GM21576 (cell line): Measurements from ENCODE around the gene PPP1R3D.
A peak's percentile ranks its signal among the peaks of the same experiment; 100 is the strongest.

Experiments used
- ATAC-seq: cut with Tn5 transposase; IDR thresholded peaks from one replicate; pipeline ENCODE4 v1.9.1; 2021; ENCODE audit warnings: mild to moderate bottlenecking, moderate library complexity; ENCODE audit not compliant: unreplicated experiment

PPP1R3D gene

DNA sequence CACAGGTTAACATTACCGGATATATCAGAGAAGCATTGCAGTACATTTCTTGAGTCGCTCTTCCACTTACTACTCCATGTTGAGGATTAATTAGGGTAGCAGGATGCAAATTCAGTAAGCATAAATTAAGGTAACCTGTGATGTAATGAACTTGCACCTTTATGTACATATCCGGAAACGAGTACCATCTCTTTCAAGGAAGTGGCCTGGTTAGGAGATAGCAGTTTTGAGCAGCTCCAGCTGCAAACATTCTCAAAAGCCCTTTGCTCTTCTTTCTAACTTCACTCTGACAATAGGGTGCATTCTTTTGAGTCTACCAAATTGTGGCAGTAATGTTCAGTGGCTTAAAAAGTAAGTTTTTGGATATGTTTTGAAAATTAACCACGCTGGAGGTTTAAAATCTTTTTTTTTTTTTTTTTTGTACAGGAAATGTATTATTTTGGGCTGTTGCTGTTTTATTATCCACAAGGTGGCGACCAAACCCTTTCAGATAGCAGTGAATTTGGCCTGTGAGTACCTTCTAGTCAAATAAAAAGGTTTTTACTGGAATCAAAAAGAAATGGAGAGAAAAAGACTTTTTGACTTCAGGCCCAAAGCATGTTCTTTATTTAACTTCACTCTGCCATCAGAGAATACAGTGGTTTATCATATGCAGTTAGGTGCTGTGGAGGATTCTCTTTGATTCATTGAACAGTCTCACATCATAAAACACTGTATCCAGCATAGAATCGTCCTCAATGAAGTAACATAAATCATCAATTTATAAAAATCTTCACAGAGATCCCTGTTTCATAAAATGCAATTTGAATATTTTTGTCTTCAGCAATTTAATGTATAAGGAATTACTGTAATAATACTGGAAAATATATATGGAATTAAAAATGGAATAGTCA is 9.0 kb upstream of the PPP1R3D start:
- ATAC-seq, result no peak

DNA sequence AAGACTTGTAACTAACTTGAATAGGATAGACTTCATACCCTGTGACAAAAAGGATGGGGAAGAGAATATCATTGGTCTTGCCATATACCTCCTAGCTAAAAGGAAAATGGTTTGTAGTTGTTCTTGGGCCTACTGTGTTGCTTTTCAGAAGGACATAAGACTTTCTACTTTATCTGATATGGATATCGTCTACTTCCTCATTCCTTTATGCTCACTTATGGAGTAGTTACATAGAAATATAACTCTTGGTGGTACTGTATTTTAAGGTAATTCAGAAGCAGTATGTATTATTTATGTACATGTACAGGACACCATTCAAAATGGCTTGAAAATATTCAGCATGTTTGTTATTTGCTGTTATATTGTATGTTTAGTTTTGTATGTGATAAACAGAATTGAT is 8.1 kb upstream of the PPP1R3D start:
- ATAC-seq, result no peak

DNA sequence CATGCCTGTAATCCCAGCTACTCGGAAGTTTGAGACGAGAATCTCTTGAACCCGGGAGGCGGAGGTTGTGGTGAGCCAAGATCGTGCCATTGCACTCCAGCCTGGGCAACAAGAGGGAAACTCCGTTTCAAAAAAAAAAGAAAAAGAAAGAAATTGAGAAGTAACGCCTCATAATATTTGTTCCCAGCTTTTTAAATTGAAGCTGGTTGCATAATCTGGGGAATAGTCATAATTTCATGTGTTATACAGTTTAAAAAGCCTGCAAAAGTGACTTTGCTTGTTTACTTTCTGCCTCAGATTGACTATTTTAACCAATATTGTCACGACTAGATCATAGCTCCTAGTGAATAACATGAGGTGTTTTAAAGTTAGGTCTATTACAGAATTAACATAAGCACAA is 7.3 kb upstream of the PPP1R3D start:
- no peak for ATAC-seq

DNA sequence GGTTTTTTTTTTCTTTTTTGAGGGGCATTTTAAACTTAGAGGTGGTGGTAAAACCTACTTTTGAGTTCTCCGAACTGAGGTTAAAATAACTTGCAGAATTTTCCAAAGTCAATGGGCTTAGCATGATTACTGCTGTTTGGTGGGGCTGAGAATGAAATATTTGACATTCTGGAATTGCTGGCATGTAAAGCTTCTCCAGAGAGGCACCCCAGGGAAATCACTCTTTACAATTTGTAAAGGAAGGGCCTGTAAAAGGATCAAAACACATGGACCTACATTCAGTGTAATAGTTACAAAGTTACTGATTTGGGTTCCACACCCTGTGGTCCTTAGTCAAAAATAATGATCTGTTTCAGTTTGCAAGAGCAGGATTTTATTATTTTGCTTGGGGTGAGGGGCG is 5.6 kb upstream of the PPP1R3D start:
- no peak for ATAC-seq

DNA sequence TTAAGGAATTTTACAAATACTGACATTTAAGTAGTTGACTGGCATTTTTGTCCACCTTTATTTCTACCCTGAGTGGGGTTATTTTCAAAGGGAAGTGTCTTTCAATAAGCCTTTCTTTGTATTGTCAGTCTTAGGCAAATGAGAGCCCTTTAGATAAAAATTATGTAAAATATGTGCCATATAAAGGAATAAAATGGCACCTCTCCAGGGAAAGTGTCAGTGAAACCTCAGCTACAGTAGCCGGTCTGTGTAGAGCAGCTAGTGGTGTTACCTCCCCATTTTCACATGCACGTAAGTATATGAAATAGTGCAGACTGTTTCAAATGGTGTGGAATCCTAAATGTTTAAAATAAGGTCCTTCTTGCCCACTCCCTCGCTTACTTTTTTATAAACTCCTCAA is 5.1 kb upstream of the PPP1R3D start:
- no peak for ATAC-seq

DNA sequence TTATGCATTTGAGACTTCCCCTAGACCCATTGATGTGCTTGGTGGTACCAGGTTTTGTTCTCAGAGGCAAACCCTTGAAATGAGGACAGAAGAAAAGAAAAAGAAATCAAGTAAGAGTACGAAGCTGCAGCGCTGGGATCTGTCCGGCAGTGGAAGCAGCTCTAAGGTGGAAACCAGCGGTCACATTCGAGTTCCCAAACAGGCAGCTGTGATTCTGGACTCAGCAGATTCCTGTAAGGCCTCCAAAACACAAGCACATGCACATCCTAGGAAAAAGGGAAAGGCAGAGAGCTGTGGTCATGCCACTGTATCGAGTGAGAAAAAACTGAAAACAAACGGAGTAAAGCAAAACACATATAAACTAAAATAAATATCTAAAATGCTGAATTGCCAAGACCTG is 4.6 kb upstream of the PPP1R3D start:
- ATAC-seq, result no peak

DNA sequence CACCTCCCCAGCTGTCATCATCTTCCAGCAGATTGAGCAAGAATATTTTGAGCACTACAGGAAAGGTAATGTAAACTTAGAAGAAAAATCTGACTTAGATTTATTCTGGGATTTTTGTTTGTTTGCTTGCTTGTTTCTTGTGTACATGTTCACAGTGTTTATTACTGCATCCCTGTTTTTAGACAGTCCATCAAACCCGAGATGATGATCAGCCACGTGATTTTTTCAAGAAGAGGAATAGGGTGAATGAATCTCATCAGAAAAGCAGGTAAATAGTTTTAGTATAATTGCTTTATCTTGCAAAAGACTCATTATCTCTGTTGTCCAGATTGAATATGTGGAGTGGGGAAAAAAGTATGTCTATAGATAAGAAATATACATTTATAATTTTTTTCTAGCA is 2.1 kb upstream of the PPP1R3D start:
- ATAC-seq, result no peak

DNA sequence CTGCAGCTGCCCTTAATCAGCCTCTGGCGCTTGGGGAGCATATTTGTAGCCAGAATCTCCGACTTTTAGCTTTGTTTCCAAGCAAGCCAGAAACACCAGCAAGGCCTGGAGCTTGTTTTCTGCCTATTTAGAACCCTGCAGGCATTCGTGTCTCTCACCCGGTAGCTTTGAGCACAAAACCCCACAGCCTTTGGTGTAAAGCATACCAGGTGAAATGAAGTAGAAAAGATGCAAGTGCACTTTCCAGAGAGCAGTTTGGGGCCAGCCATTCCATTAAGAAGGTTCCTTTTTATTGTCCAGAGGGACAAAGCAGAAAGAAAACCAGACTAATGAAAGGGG is 820 bp upstream of the PPP1R3D start:
- ATAC-seq, result no peak

DNA sequence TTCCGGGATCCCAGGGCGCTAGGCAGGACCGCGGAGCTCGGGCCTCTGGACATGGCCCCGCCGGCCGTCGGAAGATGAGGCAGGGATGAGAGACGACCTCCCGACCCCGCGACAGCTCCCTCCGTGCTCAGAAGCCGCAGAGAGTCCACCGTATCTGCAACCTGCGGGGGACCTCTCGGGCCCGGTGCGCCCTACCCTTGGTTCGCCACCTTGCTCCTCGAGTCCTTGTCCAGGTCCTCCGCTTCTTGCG is 301 bp downstream of the PPP1R3D start:
- ATAC-seq, result peak; percentile 27

DNA sequence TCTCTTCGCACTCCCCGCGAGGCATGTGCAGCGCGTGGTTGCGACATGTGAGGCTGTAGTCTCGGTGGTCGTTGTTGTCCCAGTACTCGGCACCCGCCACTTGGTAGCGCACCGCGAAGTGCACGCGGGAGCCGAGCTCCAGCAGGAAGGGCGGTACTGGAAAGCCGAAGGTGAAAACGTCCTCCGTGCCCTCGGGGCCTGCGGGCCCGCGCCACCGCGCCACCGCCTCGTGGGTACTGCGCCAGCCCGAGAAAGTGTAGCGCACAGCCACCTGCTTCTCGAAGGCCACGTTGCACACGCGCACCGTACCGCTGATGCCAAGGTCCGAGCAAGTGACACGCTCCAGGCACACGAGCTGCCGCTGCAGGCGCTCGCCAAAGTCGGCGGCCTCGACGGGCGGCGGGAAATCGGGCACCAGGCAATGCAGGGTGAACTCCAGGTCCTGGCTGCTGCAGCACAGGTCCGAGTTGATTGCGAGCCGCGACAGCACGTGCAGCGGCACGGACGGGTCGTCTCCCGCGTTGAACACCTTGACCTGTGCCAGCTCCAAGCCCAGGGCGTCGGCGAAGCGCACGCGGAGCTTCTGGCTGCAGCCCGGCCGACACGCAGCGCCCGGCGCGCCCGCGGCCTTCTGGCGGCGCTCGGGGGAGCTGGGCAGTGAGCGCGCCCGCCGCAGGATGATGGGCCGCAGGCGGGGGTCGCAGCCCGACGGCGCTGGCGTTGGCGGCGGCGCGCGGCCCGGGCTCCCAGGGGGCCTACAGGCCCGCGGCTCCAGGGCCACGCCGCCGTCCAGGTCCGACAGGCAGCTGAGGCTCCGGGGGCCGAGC is 840 bp downstream of the PPP1R3D start:
- no peak for ATAC-seq

DNA sequence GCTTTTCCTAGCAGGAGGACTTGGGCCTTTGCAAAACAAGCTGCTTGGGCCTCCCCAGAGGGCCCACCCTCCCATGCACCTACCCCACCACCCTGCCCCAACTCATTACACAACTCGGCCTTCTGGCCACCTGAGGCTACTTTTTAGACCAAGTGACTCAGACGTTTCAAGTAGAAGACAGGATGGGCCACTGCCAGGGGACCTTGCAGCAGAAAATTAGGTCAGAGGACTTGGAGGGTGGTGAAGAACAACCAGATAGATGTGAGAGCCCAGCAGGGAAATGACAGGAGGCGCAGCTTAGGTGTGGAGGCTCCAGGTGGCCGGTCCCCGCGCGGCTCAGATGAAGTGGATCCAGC is 1.4 kb downstream of the PPP1R3D start:
- ATAC-seq, result no peak

DNA sequence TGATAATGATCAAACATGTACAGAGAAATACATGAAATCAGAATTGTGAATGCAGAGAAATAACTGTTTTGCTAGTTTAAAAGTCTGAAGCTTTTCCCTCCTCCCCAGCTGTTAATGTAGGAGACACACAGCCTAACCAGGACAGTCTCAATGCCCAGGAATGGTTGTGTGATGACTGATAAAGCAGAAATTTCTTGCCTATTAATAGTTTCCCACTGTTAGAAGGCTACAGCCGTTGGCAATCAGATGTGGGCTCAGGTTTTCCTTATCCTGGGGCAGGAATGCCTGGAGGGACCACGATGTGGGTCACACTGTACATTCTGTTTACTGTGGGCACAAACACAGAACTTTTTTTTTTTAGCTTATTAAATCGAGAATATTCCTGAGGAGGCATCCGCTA is 1.9 kb downstream of the PPP1R3D start:
- ATAC-seq, result no peak

DNA sequence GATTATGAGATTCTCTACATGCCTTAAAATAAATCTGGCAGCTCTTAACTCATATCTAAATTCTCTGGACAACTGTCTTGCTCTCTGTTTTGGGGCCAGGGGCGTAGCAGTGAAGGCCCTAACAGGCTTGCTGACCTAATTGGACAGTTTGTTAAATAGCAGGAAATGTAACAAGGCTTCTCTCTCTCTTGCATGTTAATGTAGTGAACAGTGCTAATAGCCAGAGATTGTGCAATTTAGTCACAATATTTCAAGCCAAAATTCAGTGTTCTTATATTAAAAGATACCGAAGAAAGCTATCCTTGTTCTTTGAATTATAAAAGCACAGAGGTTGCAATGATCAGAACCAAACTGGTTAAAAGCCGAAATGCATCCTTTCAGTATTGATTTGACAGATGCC is 3.0 kb downstream of the PPP1R3D start:
- ATAC-seq, result no peak

DNA sequence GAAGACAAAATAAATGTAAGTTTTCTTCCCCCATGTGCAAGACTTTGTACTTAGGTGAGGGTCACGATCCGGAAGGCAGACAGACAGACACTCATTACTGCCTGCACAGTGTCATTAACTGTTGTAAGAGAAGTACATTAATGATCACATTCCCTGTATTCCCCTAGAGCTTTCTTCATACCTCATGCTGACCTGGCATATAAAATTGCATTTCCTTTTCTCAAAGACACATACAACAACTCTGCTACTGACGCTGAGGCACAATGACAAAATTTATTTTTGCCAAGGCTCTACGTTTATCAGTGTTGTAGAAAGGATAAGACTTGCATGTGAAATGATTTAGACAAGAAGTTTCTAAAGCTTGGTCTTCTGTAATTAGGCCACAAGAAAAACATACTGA is 3.7 kb downstream of the PPP1R3D start:
- no peak for ATAC-seq

DNA sequence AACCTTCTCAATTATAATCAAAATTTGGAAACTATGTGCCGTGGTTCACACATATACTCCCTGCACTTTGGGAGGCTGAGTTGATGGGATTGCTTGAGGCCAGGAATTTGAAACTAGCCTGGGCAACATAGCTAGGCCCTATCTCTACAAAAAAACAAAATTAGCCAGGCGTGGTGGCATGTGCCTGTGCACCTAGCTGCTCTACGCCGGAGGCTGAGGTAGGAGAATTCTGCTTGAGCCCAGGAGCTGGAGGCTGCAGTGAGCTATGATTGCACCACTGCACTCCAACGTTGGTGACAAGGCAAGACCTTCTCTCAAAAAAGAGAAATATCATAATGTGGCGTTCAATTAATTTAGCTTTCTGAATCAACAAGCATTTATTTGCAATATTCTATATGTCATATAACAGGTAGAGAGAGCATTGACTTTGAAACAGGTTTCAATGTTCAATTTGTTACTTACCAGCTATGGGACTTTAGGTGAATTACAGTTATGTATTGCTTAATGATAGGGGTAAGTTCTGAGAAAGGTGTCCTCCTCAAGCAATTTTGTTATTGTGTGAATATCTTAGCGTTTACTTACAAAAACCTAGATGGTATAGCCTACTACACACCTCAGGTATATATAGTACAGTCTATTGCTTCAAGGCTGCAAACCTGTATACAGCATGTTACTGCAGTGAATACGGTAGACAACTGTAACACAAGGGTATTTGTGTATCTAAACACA is 4.5 kb downstream of the PPP1R3D start:
- no peak for ATAC-seq

DNA sequence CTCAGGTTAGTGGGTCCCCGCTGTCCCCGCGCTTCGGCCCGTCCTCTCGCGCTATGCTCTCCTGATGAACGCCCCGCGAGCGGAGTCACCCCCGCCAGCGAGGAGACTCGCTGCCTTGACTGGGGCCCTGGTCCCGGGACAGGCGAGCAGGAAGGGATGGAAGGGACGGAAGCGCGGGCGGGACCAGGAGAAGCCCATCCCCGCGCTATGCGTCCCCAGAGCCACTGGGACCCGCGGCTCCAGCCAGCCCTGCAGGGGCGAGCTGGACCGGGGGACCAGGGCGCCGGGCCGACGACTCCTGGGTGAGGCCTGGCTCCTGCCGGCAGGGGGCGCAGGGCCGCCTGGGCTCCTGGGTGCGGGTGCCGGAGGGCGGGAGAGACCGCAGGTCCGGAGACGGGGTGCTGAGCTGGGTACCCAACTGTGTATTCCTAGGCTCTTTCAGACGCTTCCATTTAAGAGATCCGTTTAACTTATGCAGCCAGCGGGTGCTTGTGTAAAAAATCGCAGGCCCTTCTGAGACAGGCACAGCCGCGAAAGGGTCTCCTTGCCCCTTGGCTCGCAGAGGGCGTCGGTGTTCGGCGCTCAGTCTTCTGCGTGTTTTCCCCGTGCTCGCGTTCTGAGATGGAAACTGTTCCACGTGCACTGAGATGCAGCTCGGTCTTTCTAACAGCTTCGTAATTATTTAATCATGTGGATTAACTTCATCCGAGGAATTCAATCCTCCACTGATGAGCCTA is 6.1 kb downstream of the PPP1R3D start:
- peak; percentile 74 for ATAC-seq

DNA sequence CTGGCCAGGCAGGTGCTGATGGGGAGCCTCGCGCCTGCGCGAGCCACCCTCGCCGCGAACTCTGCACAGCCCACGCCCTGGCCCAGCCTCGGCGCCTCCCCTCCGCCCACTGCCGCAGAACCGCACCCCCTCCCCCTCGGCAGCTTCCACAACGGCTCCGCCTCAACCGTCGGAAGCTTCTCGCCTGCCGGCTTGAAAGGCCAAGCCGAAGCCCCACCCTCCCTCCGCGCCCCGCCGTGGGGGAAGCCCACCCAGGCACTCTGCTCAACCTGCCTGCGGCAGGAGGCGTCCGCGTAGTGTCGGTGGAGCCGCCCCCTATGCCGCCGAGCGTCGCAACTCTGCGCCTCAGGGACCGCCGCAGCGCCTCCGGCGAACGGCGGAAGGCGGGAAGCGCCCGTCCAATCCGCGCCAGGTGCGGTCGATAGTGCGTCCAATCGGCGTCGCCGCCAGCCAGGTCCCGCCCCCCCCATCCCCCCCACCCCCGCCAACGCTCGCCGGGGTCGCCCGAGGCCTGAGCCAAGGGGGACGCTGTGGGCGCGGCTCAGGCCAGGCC is 6.7 kb downstream of the PPP1R3D start, which contains the start of gene SYCP2:
Gene SYCP2, minus strand, starts transcription at position 342 of the 553 bp plus-strand sequence. CDS start 11,224 bp downstream, outside the sequence.
- ATAC-seq, result no peak

DNA sequence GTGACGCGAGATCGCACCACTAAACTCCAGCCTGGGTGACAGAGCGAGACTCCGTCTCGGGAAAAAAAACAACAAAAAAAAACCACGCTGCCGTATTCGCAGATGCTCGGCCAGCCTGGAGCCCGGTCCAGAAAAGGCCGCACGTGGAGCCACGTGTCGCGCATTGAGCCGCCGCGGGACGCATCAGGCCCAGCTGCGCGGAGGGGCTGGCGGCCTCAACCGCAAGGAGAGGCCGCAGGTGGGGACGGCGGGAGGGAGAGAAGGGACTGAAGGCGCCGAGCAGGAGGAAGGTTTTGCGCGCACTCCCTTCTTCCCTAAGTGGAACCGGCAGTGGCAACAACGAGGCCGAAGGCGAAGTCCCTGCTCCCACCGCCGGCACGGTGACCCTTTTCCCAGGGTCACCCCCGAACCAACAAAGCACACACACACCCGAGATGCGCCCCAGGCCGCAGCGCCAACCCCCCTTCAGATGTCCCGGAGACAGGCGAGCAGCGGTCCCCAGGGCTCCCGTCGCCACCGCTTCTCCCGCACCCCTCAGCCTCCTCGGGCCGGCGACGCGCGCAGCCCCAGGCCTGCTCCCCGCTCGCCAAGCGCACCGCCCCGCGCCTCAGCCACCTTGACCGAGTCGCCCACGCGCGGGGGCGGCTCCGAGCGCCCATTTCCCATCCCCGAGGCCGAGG is 7.3 kb downstream of the PPP1R3D start:
- no peak for ATAC-seq

DNA sequence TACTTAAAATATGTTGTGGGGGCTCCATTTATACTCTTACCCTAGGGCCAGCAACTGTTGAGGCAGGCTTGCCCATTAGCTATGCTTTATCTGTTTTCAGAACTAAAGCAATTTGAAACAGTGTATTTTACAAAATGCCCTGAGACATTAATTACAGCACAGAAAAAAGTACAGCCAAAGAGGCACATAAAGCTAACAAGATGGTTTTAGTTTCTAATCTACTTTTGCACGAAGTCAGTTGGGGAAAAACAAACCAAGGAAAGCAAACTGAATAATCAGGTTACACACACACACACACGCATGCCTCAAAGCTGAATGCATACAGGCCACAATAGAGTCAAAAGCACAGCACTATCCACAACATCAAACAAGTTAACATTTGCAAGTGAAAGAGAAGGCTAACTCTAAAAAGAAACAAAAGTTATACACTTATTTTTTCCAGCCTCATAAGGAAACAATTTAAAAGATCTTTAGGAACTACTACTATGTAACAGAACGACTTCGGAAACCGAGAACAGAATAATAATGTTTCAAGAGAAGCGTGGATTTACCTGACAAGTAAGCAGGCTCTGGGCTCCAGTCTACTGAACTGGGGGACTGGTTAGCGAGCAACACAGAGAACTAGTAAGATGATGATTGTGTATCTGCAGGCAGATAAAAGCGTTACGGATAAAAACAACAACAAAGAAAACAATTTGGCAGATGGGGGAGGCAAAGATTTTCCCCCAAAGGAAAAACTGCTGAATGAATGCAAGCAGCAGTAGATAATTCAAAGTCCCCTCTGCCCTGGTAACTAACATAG is 8.4 kb downstream of the PPP1R3D start:
- ATAC-seq, result no peak
